Hematopoietic multipotent progenitor cell (in vitro differentiated cells): ENCODE data around the gene BMAL1. TPM values are rescaled to one million over a fixed set of nuclear protein-coding genes. Genes with fewer than 3 reads are reported as not detected.
A peak's percentile ranks its signal among the peaks of the same experiment; 100 is the strongest.
"Not testable (repeated sequence)": the region's sequence is repeated elsewhere in the genome, so short reads cannot be mapped to it uniquely, and the experiment has no call there.

Experiments used
- DNase-seq, 3 donors: peaks; one replicate each; pipeline ENCODE4 v3.0.0-alpha.2; 2011 to 2015; ENCODE audit warnings: low read depth in 2 of 3, low spot score in 2 of 3
- total RNA-seq: library from RNA; depleted of rRNA; stranded (reverse); fragments of >200 nt; gene quantifications from one replicate; pipeline ENCODE4 v1.2.3, GENCODE V29; 2012

Gene BMAL1
- 3.0 TPM for total RNA-seq

DNA sequence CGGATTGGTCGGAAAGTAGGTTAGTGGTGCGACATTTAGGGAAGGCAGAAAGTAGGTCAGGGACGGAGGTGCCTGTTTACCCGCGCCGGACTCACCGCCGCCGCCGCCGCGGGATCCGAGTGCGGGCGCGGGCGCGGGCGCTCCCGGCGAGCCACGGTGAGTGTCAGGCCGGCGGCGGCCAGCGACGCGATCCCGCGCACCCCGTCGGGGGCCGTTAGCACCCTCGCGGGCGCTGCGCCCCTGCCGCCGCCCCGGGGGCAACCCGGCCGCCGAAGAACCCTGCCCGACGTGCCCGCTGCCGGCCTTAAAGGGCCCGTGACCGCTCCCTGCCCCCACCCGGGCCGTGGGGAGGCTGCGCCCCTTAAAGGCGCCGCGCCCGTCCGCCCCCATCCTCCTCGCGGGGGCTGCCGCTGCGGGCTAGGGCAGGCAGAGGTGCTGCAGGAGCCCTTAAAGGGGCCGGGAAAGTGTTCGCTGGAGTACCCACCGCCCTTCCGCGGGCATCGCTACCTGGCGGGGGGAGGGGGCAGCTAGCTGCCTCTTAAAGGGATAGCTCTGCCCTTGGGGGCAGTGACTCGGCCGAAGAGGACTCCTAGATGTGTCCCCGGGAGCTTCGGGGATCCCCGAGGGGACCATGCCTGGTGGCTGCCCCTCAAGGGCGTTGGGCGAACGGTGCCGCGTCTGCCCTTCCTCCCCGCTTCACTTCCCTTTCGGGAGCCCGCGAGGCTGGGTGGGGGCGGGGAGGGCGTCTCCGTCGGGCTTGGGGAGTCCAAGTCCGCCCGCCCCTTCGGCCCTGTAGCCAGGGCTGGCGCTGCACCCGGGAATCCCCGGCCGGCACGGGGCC, at the start of gene BMAL1:
Gene BMAL1 (plus strand): TSS at position 23 of the 841 bp plus-strand sequence. CDS start 76,519 bp downstream, outside the sequence.
- DNase-seq = peak in 2 of 3 donors; percentile 22 to 45

DNA sequence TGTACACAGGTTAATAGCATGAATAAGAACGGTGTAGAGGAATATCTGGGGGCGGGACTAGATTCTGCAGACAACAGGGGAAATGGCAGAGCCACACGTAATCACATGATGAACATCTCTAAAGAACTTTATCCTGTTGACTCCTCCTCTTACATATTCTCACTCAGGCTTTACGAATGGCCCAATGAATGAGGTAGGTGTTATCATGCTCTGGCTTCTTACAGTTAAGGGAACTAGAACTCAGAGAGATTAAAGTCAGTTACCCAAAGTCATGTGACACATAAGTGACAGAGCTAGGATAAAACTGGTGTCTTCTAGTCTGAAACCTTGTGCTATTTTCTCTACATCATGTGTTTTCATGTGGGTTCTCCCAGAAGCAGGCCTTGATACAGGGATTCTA, 49.0 kb upstream of the BMAL1 start:
- peak in 1 of 3 donors; percentile 5 for DNase-seq

DNA sequence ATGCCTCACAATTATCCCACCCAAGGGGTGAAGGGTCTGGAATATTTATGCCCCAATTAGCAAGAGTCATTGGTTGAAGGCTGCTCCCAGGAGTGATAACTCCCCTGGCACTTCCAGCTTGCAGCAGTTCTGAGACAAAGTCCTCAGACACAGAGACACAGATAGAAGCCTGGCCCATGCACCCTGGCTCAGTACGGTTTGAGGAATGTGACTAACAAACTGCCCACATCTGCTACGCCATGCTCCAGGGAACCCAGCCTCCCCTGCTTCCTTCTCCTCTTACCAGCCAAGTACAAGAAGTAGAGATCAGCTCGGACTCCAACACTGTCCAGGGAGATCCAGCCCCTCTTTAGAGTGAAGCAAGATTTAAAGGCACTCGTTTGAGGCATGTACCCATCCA, 48.5 kb upstream of the BMAL1 start:
- no peak for DNase-seq

DNA sequence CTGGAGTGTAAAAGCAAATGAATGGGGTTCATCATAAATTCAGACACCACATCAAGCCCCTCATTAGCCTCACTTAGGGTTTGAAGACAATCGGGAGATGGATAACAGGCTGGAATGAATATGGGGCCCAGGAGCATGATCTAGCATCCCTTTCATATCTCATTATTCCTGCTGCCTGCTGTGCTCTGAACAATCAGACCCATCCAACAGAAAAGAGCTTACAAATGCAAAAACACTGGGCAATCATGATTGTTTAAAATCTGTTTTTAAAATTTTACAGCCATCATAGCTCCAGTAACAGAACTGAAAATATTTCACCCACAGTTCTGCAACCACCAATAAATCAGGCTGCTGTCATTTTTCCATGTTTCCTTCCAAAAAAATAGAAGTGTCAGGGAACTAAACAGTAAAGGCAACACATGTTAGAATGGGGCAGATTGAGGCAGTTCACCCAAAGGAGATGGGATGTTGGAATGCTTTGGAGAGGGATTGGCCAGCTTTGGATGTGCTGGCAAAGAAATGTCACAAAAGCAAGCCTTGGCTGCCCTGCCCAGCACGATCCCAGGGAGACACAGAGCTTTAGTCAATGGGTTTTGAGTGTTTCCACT, 47.8 kb upstream of the BMAL1 start:
- no peak for DNase-seq

DNA sequence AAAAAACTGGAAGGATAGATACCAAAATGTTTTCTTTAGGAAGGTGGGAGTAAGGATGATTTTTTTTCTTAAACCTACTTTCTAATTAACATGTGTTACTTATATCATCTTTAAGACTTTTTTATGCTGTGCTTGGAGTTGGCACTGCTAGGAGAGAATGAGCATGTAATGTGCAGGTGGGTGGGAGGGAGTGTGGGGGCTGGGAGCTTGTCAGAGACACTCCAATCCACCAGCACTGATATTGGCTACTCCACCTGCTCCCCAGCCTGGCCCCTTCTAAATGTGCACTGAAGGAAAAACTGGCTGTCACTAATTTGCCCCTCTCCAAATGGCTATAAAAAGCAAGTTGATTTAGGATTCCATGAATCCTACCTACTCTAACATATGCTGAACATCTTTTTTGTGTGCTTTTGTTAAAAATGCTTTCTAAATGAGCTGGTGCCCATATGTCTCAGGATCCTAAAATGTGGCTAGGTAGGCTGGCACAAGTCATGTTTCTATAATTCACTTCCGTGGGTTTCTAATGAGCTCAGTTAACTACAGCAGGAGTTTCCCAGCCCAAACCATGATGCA, 44.3 kb upstream of the BMAL1 start:
- DNase-seq = no peak

DNA sequence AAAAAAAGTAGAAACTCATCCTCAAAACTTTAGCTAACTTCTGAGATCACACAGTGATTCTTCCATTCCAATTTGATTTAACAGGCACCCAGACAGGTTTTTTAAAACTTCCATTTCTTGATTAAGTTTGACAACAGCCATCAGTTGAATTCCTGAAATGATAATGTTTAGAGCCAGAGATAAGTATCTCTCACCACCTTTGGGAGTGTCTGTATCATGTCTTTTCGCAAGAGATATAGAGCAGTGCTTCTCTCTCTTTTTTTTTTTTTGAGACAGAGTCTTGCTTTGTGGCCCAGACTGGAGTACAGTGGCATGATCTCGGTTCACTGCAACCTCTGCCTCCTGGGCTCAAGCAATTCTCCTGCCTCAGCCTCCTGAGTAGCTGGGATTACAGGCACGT, 41.7 kb upstream of the BMAL1 start:
- no peak for DNase-seq

DNA sequence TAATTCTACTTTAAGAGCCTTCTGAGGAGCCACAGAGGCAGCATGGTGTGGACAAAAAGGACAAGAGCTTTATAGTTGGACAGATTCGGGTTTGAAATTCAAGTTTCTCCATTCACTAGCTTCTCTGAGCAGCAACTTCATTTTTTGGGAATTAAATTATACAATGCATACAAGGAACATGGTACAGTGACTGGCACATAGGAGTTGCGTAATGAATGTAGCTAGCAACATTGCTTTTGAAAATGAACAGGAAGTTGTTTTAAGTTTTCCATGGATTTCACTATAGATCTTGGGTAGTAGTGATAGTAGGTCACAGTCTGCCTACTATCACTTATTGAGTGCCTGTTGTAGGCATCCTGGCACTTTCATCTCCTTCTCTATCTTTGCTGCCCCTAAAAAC, 41.0 kb upstream of the BMAL1 start:
- no peak for DNase-seq

DNA sequence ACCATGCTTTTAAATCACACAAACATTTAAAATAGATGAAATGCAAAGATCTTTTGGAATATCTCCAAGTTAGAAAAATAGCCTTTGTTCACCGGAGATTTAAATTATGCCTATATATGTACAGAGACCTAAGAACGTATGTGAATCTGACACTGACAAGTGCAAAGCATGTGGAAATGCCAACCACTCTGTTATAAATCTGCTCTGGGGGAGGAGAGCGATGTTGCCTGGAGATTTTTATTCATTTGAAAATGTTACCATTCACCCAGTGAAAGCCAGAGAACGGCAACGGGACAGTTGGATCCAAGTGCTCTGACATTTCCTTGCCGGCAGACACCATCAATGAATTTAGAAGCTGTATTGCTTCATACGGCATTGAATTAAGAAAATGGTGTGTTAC, 39.8 kb upstream of the BMAL1 start:
- DNase-seq = no peak

DNA sequence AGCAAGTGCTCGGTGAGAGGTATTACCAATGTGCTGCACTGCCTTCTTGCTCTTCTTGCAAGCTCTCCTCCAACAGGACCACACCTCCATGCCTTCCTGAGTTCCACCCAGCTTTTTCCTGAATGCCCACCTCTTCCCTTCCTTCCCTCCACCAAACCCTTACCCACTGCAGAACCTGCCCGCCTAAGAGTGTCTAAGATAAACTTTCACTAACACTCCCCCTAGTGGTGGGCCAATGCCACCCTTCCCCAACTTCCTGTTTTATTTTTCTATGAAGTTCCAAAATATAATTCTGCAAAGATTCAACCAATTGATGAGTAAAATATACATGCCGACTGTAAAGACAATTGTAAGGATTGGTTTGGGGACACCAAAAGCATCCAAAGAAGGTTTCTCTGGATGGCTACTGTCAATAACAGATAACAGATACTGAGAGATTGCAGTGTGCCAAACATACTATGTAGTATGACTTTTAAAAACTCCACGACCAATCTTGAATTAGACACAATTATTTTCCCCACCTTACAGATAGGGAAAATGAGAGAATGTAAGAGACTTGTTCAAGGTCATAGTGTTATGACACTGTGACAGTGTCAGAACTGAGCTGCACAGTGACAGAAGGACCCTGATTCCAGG, 38.6 kb upstream of the BMAL1 start:
- peak; percentile 25 to 75 (median 52) for DNase-seq

DNA sequence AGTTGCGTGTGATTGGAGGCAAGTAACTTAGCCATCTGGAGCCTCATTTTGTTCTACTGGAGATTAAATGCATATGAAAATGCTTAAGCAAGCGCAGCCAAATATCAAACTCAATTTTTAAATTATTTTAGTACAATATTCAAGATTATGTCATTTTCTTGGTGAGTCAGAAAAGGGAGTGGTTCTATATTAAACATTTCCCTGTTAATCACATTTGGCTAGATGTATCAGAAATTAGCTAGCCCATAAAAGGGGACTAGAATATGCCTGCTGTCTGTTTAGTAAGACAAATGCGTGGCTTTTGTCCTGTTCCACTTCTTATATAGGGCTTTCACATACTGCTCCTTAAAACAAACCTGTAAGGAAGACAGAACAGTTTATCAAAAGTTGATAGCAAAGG, 35.0 kb upstream of the BMAL1 start:
- no peak for DNase-seq

DNA sequence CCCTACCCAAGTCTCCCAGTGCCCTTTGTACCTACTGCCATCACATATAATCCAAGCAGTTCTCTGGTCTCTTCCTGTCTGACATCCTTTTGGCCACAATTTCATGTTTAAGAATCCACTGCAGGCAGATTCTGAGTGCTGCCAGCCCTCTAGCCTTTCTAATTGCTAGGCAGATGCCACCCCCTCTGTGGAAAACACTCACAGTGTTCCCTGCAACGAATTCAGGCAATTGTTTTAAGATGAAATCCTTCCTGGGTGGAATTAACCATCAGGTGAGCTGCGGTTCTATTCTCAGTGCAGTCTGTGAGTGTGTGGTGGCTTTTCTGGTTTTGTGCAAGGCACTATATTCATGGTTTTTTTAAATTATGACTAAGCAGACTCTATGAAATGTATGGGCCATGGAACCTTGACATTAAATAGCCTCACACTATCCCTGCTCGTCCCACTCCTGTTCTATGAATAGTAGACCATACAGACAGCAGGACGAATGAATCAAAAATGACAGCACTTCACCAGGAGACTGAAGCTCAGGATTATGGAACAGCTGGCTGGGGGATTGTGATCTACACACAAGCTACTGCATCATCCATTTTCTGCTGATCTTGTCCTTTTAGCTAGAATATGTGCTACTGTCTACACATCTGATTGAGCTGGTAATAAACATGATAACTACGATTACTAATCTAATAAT, 29.8 kb upstream of the BMAL1 start:
- DNase-seq = no peak

DNA sequence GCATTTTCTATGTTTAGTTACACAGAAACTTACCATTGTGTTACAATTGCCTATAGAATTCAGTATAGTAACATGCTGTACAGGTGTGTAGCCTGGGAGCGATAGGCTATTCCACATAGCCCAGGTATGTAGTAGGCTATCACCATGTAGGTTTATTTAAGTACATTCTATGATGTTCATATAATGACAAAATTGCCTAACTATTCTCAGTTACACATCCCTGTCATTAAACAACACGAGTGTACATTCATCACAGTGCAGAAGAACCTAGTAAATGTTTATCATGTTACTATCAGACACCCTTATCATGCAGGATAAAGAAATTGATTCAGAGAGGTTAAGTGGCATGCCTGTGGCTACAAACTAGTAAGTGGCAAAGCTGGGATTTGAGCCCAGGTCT, 28.4 kb upstream of the BMAL1 start:
- no peak for DNase-seq

DNA sequence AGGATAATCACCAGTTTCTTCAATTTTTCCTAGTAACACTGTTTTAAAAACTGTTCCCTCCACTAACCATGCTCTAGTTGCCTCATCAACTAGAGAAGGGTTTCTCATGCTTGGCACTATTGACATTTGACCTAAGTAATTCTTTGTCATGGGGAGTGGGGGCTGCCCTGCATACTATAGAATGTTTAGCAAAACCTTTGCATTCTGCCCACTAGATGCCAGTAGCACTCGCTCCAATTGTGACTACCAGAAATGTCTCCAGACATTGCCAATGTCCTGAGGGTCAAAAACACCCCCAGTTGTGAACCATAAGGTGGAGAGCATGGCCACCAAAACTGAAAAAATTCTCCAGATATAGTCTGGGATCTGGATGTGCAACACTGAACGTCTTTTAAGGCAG, 27.6 kb upstream of the BMAL1 start:
- DNase-seq = peak in 1 of 3 donors; percentile 13

DNA sequence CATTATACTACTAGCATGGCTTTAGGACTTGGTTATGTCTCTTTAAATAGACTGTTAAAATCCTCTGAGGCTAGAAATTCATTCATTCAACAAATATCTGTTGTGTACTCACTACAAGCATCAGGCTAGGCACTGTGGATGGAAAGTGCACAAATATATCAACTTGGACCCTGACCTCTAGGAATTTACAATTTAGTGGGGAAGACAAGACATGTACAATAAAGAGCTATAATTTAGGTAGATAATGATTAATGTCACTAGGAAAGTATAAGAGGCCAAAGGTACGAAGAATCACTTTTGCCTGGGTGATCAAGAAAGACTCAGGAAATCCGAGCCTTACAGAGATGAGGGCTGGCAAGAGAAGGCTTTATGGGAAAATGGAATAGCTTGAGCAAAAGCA, 25.6 kb upstream of the BMAL1 start:
- no peak for DNase-seq

DNA sequence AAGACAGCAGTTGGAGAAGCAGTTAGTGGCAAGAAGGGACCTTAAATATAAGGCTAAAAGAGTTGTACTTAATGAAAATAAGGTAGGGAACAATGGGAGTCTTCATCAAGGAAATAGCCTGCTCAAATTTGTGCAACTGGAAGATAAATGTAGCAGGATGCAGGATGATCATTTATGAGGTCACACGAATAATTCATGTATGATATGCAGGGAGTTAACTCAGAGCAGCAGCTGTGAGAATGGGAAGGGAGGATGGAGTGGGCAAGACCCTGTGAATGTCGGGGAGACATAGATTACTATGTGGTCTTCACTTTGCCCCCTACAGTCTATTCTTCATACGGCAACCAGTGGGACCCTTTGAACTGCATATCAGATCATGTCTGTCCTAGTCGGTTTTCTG, 25.2 kb upstream of the BMAL1 start:
- DNase-seq = no peak

DNA sequence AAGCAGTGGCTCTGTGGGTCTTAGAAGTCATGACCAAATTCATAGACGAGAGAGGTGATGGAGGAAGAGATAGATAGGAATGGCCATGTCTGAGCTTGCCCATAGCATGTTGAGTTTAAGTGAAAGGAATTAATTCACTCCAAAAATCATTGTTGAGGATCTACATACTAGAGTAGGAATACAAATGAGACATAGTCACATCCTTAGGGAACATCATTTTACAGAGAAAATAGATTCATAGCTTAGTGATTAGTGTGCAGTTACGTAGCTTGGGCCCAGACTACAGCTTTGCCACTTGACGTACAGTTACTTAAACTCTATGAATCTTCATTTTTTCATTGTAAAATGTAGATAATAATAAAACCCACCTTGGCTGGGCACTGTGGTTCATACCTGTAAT, 21.4 kb upstream of the BMAL1 start:
- no peak for DNase-seq

DNA sequence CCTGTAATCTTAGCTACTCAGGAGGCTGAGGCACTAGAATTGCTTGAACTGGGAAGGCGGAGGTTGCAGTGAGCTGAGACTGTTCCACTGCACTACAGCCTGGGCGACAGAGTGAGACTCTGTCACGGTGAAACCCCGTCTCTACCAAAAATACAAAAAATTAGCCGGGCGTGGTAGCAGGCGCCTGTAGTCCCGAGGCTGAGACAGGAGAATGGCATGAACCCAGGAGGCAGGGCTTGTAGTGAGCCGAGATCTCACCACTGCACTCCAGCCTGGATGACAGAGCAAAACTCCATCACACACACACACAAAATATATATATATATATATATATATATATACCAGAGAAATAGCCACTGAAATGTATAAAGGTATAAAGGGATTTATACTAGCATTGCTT, 19.5 kb upstream of the BMAL1 start:
- DNase-seq = not testable (repeated sequence)

DNA sequence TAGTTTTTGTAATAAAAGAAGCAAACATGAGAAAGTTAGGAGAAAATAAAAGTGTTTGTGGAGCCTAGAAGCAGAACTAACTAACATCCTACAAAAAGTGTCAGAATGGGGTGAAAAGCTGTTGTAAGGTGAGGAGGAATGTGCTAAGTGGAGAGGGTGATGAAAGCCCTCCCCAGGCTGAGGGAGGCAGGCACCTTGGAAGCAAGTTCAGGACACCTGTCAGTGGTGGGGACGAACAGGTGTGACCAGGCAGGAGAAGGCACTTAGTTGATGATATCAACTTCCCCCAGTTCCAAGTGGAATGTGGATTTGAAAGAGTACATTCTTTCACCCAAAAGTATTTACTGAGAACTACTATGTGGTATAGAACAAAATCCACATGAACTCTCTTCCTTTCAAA, 18.7 kb upstream of the BMAL1 start:
- no peak for DNase-seq

DNA sequence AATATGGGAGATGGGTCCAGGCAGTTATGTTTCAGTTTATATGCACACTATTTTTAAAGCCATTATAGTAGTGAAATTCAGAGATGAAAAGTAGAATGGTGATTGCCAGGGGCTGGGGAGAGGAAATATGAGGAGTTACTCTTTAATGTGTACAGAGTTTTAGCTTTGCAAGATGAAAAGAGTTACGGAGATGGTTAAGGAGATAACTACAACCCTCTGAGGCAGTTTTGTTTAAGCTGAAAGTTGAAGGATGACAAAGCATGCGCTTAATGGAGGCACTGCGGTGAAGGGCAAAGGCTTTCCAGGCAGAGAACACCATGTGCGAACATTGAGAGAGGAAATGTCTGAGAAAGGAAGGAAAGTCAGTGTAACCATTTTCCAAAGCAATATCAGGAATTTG, 18.2 kb upstream of the BMAL1 start:
- no peak for DNase-seq

DNA sequence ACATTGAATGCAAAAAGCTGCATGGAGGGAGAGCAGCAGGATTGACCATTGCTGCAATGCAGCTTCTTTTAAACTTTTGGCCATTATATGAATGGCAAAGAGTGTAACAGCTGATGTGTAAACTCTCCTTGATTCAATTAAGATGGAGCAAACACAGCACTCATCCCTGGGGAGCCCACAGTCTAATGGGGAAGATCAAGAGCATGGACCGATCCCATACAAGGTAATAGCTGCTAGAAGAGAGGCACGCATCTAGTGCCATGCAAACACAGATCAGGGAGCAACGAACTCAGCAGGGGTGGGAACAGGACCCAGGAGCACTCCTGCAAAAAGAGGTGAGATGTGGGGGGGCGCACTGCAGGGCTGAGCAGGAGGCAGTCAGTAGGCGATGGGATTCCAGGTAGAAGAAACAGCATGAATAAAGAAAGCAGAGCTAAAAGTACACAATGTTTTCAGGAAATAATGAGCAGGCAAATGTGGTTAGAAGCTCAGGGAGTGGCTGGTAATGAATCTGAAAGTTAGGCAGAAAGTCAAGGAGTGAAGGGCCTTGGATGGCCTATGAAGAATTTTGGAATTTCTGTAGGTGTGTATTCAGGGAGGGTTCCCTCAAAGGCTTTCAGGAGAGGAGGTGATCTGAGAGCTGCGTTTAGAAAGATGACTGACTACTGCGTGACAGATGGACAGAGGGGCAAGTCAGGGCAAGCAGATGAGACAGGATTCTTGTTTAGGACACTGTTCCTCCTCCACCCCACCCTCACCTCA, 17.2 kb upstream of the BMAL1 start:
- no peak for DNase-seq
